Stimulated activated effector memory CD8-positive, alpha-beta T cell treated with anti-CD3 and anti-CD28 coated beads, Interleukin-12 subunit alpha, Interleukin-12 subunit beta, amount 100 ng/mL, for 72 hours (primary cell): Measurements from ENCODE around the gene CEP120.
A peak's percentile ranks its signal among the peaks of the same experiment; 100 is the strongest.

Source experiments
- ATAC-seq: fragments of 150-1000 bp; cut with Tn5 transposase; 2 replicates; pipeline ENCODE4 v1.10.0; 2021
- DNase-seq, 2 donors: peaks; one replicate each; pipeline ENCODE4 v3.0.0; 2021 to 2022; ENCODE audit warnings: low spot score in 2 of 2
- H3K27ac Mint-ChIP-seq: one replicate; pipeline ENCODE4 v1.8.0; 2022; ENCODE audit warnings: mild to moderate bottlenecking, mixed read lengths
- H3K36me3 Mint-ChIP-seq: one replicate; pipeline ENCODE4 v1.8.0; 2022; ENCODE audit warnings: mild to moderate bottlenecking, mixed read lengths
- H3K4me1 Mint-ChIP-seq: one replicate; pipeline ENCODE4 v1.8.0; 2022; ENCODE audit warnings: mixed read lengths
- H3K4me3 Mint-ChIP-seq: one replicate; pipeline ENCODE4 v1.8.0; 2022; ENCODE audit warnings: mild to moderate bottlenecking, mixed read lengths
- H3K9me3 Mint-ChIP-seq: one replicate; pipeline ENCODE4 v1.8.0; 2022; ENCODE audit warnings: mixed read lengths

CEP120 gene

GRCh38 chr5:123371575-123372179 lies 51.5 kb downstream of the CEP120 start:
- Mint-ChIP-seq H3K27ac (no peak overlapping the region), H3K4me1 (peaks cover 12% of the 10 kb centered on the region), H3K36me3 (peaks cover 72% of the 10 kb centered on the region), H3K4me3 (no peak overlapping the region), H3K9me3 (no peaks in the 10 kb centered on the region)
- DNase-seq (peak in 1 of 2 donors; percentile 6), ATAC-seq (no peak)

GRCh38 chr5:123369371-123369968 lies 53.7 kb downstream of the CEP120 start:
- ATAC-seq (no peak), DNase-seq (no peak)
- Mint-ChIP-seq H3K4me1 (peaks cover 12% of the 10 kb centered on the region), H3K36me3 (peaks cover 58% of the 10 kb centered on the region), H3K9me3 (no peaks in the 10 kb centered on the region), H3K27ac (no peak overlapping the region), H3K4me3 (no peak overlapping the region)

GRCh38 chr5:123367739-123368138 lies 55.5 kb downstream of the CEP120 start:
- DNase-seq (no peak), ATAC-seq (no peak)
- Mint-ChIP-seq H3K4me1 (peaks cover 12% of the 10 kb centered on the region), H3K4me3 (no peak overlapping the region), H3K9me3 (no peaks in the 10 kb centered on the region), H3K27ac (no peak overlapping the region), H3K36me3 (peaks cover 53% of the 10 kb centered on the region)

- H3K9me3 Mint-ChIP-seq = no peaks in the 10 kb centered on the region
- no peaks in the 10 kb centered on the region for H3K4me1 Mint-ChIP-seq
Measured at GRCh38 chr5:123365156-123365555, 58.0 kb downstream of the CEP120 start.

GRCh38 chr5:123364441-123365155 lies 58.6 kb downstream of the CEP120 start:
- Mint-ChIP-seq H3K36me3 (peaks cover 60% of the 10 kb centered on the region), H3K4me1 (no peaks in the 10 kb centered on the region), H3K4me3 (no peak overlapping the region), H3K9me3 (no peaks in the 10 kb centered on the region), H3K27ac (no peak overlapping the region)
- no peak for DNase-seq
- no peak for ATAC-seq

More at GRCh38 chr5:123365156-123365555, 58.0 kb downstream of the CEP120 start:
- Mint-ChIP-seq H3K27ac (no peak overlapping the region), H3K4me3 (no peak overlapping the region), H3K36me3 (peaks cover 55% of the 10 kb centered on the region)
- no peak for ATAC-seq
- no peak for DNase-seq

GRCh38 chr5:123360910-123361309 lies 62.3 kb downstream of the CEP120 start:
- Mint-ChIP-seq H3K9me3 (peaks cover 7% of the 10 kb centered on the region), H3K27ac (no peak overlapping the region), H3K4me3 (no peak overlapping the region), H3K4me1 (no peaks in the 10 kb centered on the region), H3K36me3 (peaks cover 59% of the 10 kb centered on the region)
- no peak for ATAC-seq
- no peak for DNase-seq

- DNase-seq (no peak), ATAC-seq (no peak)
- H3K9me3 Mint-ChIP-seq = peaks cover 7% of the 10 kb centered on the region
- H3K4me1 Mint-ChIP-seq = no peaks in the 10 kb centered on the region
- H3K36me3 Mint-ChIP-seq = peaks cover 59% of the 10 kb centered on the region
- no peak overlapping the region for H3K4me3 Mint-ChIP-seq
- H3K27ac Mint-ChIP-seq = no peak overlapping the region
Measured at GRCh38 chr5:123360201-123360571, 63.0 kb downstream of the CEP120 start.

- no peak overlapping the region for H3K27ac Mint-ChIP-seq
- H3K9me3 Mint-ChIP-seq = peaks cover 7% of the 10 kb centered on the region
- no peaks in the 10 kb centered on the region for H3K4me1 Mint-ChIP-seq
- H3K4me3 Mint-ChIP-seq = no peak overlapping the region
- DNase-seq = no peak
- H3K36me3 Mint-ChIP-seq = peaks cover 59% of the 10 kb centered on the region
- ATAC-seq = no peak
Measured at GRCh38 chr5:123359454-123360200, 63.6 kb downstream of the CEP120 start.

GRCh38 chr5:123358751-123359150 lies 64.5 kb downstream of the CEP120 start:
- Mint-ChIP-seq H3K36me3 (peaks cover 59% of the 10 kb centered on the region), H3K4me3 (no peak overlapping the region)

GRCh38 chr5:123358304-123358703 lies 64.9 kb downstream of the CEP120 start:
- Mint-ChIP-seq H3K27ac (no peak overlapping the region), H3K36me3 (peaks cover 55% of the 10 kb centered on the region), H3K4me3 (no peak overlapping the region), H3K4me1 (no peaks in the 10 kb centered on the region), H3K9me3 (peaks cover 7% of the 10 kb centered on the region)
- DNase-seq = no peak
- ATAC-seq = no peak

More at GRCh38 chr5:123358751-123359150, 64.5 kb downstream of the CEP120 start:
- no peak overlapping the region for H3K27ac Mint-ChIP-seq
- peaks cover 7% of the 10 kb centered on the region for H3K9me3 Mint-ChIP-seq
- DNase-seq = no peak
- H3K4me1 Mint-ChIP-seq = no peaks in the 10 kb centered on the region
- no peak for ATAC-seq

- no peak overlapping the region for H3K27ac Mint-ChIP-seq
- H3K9me3 Mint-ChIP-seq = peaks cover 4% of the 10 kb centered on the region
- no peaks in the 10 kb centered on the region for H3K4me1 Mint-ChIP-seq
- DNase-seq (no peak), ATAC-seq (no peak)
- no peak overlapping the region for H3K4me3 Mint-ChIP-seq
- H3K36me3 Mint-ChIP-seq = peaks cover 43% of the 10 kb centered on the region
Measured at GRCh38 chr5:123351820-123352219, 71.4 kb downstream of the CEP120 start.

GRCh38 chr5:123351240-123351639 lies 72.0 kb downstream of the CEP120 start:
- DNase-seq (no peak), ATAC-seq (no peak)
- Mint-ChIP-seq H3K4me1 (no peaks in the 10 kb centered on the region), H3K27ac (no peak overlapping the region), H3K9me3 (no peaks in the 10 kb centered on the region), H3K36me3 (peaks cover 47% of the 10 kb centered on the region), H3K4me3 (no peak overlapping the region)

- Mint-ChIP-seq H3K4me1 (no peaks in the 10 kb centered on the region), H3K9me3 (no peaks in the 10 kb centered on the region), H3K4me3 (no peak overlapping the region), H3K36me3 (peaks cover 52% of the 10 kb centered on the region), H3K27ac (no peak overlapping the region)
- no peak for DNase-seq
- ATAC-seq = no peak
Measured at GRCh38 chr5:123350742-123351141, 72.5 kb downstream of the CEP120 start.

- no peaks in the 10 kb centered on the region for H3K4me1 Mint-ChIP-seq
- no peak for ATAC-seq
- no peak for DNase-seq
- H3K4me3 Mint-ChIP-seq = no peak overlapping the region
- peaks cover 44% of the 10 kb centered on the region for H3K36me3 Mint-ChIP-seq
- no peak overlapping the region for H3K27ac Mint-ChIP-seq
- no peaks in the 10 kb centered on the region for H3K9me3 Mint-ChIP-seq
Measured at GRCh38 chr5:123344816-123345426, 78.3 kb downstream of the CEP120 start.

- ATAC-seq = no peak
- H3K9me3 Mint-ChIP-seq = no peaks in the 10 kb centered on the region
- no peak overlapping the region for H3K4me3 Mint-ChIP-seq
- H3K4me1 Mint-ChIP-seq = no peaks in the 10 kb centered on the region
- peaks cover 7% of the 10 kb centered on the region for H3K36me3 Mint-ChIP-seq
- DNase-seq = no peak
- no peak overlapping the region for H3K27ac Mint-ChIP-seq
Measured at GRCh38 chr5:123340928-123341327, 82.3 kb downstream of the CEP120 start.
